Limb (tissue), 2 donors: ENCODE measurements around the gene OR51B6.
"Not testable (repeated sequence)": the region's sequence is repeated elsewhere in the genome, so short reads cannot be mapped to it uniquely, and the experiment has no call there.

ENCODE experiments used
- DNase-seq, 2 donors: peaks; one replicate each; pipeline ENCODE4 v3.0.0-alpha.2; 2016; ENCODE audit errors: extremely low spot score in 2 of 2

The OR51B6 gene

GRCh38 chr11:5351208-5351607, at the start of gene OR51B6:
Gene OR51B6 (plus strand): TSS chr11:5351508. CDS start chr11:5351508, 0 bp downstream.
- no peak for DNase-seq

GRCh38 chr11:5301846-5302245, 49.5 kb upstream of the OR51B6 start, which contains the start of gene OR51B4:
Gene OR51B4 (minus strand): TSS chr11:5301946. CDS start chr11:5301946, 0 bp downstream.
- DNase-seq, result no peak

GRCh38 chr11:5303626-5304025, 47.7 kb upstream of the OR51B6 start:
- DNase-seq, result no peak

GRCh38 chr11:5304046-5304445, 47.3 kb upstream of the OR51B6 start:
- DNase-seq, result no peak

- DNase-seq, result no peak
Observed at GRCh38 chr11:5307256-5308019, 43.9 kb upstream of the OR51B6 start.

- no peak for DNase-seq
Observed at GRCh38 chr11:5310423-5310822, 40.9 kb upstream of the OR51B6 start.

- not testable (repeated sequence) for DNase-seq
Observed at GRCh38 chr11:5313326-5314023, 37.8 kb upstream of the OR51B6 start.

- DNase-seq, result no peak
Observed at GRCh38 chr11:5317292-5317691, 34.0 kb upstream of the OR51B6 start.

GRCh38 chr11:5324197-5324596, 27.1 kb upstream of the OR51B6 start, which contains the start of gene OR51B2:
Gene OR51B2 (minus strand): TSS chr11:5324297. CDS start chr11:5324297, 0 bp downstream.
- DNase-seq, result no peak

- no peak for DNase-seq
Observed at GRCh38 chr11:5335170-5335569, 16.1 kb upstream of the OR51B6 start.

- DNase-seq, result no peak
Observed at GRCh38 chr11:5336331-5336730, 15.0 kb upstream of the OR51B6 start.

GRCh38 chr11:5337253-5337652, 14.1 kb upstream of the OR51B6 start:
- DNase-seq, result not testable (repeated sequence)

GRCh38 chr11:5339771-5340322, 11.5 kb upstream of the OR51B6 start:
- DNase-seq, result no peak

- no peak for DNase-seq
Observed at GRCh38 chr11:5343474-5344335, 7.6 kb upstream of the OR51B6 start, which contains the start of gene OR51B5. Gene OR51B5 (minus strand): TSS chr11:5343524. CDS start chr11:5343524, 0 bp downstream.

GRCh38 chr11:5345831-5346230, 5.5 kb upstream of the OR51B6 start:
- no peak for DNase-seq

GRCh38 chr11:5348551-5349194, 2.6 kb upstream of the OR51B6 start:
- no peak for DNase-seq

- no peak for DNase-seq
Observed at GRCh38 chr11:5349550-5349949, 1.8 kb upstream of the OR51B6 start.

GRCh38 chr11:5356031-5356430, 4.7 kb downstream of the OR51B6 start:
- DNase-seq, result not testable (repeated sequence)

GRCh38 chr11:5362017-5362625, 10.8 kb downstream of the OR51B6 start:
- DNase-seq, result no peak

- DNase-seq, result no peak
Observed at GRCh38 chr11:5363679-5364078, 12.4 kb downstream of the OR51B6 start.
